Neural progenitor cell (in vitro differentiated cells): Measurements from ENCODE around the gene AARS2. TPM values are rescaled to one million over a fixed set of nuclear protein-coding genes. Genes with fewer than 3 reads are reported as not detected.

Source experiments
- DNase-seq: peaks from one replicate; pipeline ENCODE4 v3.0.0-alpha.2; 2016; ENCODE audit warnings: low spot score
- H2AFZ ChIP-seq: fragments of 200-600 bp; sonication (generic); replicated peaks from 2 replicates; pipeline ENCODE4 v1.6.1; 2016; ENCODE audit warnings: antibody characterized with exemption
- H3F3A ChIP-seq: fragments of 200-600 bp; sonication (generic); 2 replicates; pipeline ENCODE4 v1.6.1; 2016; ENCODE audit warnings: antibody characterized with exemption, low read depth
- H3K27ac ChIP-seq: fragments of 200-600 bp; sonication (generic); 2 replicates; pipeline ENCODE4 v1.5.1; 2016; ENCODE audit warnings: mild to moderate bottlenecking
- H3K27me3 ChIP-seq: fragments of 200-600 bp; sonication (generic); 2 replicates; pipeline ENCODE4 v1.6.1; 2016; ENCODE audit warnings: mild to moderate bottlenecking, moderate library complexity
- H3K36me3 ChIP-seq: fragments of 200-600 bp; sonication (generic); 2 replicates; pipeline ENCODE4 v1.5.1; 2016
- H3K4me1 ChIP-seq: fragments of 200-600 bp; sonication (generic); 2 replicates; pipeline ENCODE4 v1.6.1; 2016; ENCODE audit warnings: mixed run types
- H3K4me2 ChIP-seq: fragments of 200-600 bp; sonication (generic); 2 replicates; pipeline ENCODE4 v1.6.1; 2016
- H3K4me3 ChIP-seq: fragments of 200-600 bp; sonication (generic); 2 replicates; pipeline ENCODE4 v1.5.1; 2016
- H3K79me2 ChIP-seq: fragments of 200-600 bp; sonication (generic); 2 replicates; pipeline ENCODE4 v1.6.1; 2016; ENCODE audit warnings: low read depth
- H3K9ac ChIP-seq: fragments of 200-600 bp; sonication (generic); 2 replicates; pipeline ENCODE4 v1.6.1; 2016
- H3K9me3 ChIP-seq: fragments of 200-600 bp; sonication (generic); 2 replicates; pipeline ENCODE4 v1.5.1; 2016; ENCODE audit warnings: low read depth
- H4K20me1 ChIP-seq: fragments of 200-600 bp; sonication (generic); 2 replicates; pipeline ENCODE4 v1.6.1; 2016; ENCODE audit warnings: low read depth
- H3K27ac Mint-ChIP-seq: 3 replicates; pipeline ENCODE4 v1.8.0; 2021; ENCODE audit warnings: mixed read lengths
- H3K27me3 Mint-ChIP-seq: 2 replicates; pipeline ENCODE4 v1.8.0; 2022; ENCODE audit warnings: low read depth, mild to moderate bottlenecking, inconsistent platforms, moderate library complexity, mixed read lengths; ENCODE audit not compliant: insufficient read depth
- H3K36me3 Mint-ChIP-seq: 3 replicates; pipeline ENCODE4 v1.8.0; 2021; ENCODE audit warnings: mixed read lengths
- H3K4me1 Mint-ChIP-seq: 3 replicates; pipeline ENCODE4 v1.8.0; 2021; ENCODE audit warnings: mixed read lengths
- H3K4me3 Mint-ChIP-seq: 3 replicates; pipeline ENCODE4 v1.8.0; 2021; ENCODE audit warnings: mild to moderate bottlenecking, moderate library complexity, mixed read lengths
- H3K9me3 Mint-ChIP-seq: 3 replicates; pipeline ENCODE4 v1.8.0; 2020; ENCODE audit warnings: mixed read lengths
- CTCF ChIP-seq: fragments of 200-600 bp; sonication (generic); IDR thresholded peaks from 2 replicates; pipeline ENCODE4 v1.5.1; 2017; ENCODE audit warnings: antibody characterized with exemption, mild to moderate bottlenecking
- EZH2 ChIP-seq: fragments of 200-600 bp; sonication (generic); IDR thresholded peaks from 2 replicates; pipeline ENCODE4 v1.6.1; 2017; ENCODE audit warnings: antibody characterized with exemption, mild to moderate bottlenecking, moderate library complexity
- EZH2phosphoT487 ChIP-seq: fragments of 200-600 bp; sonication (generic); IDR thresholded peaks from 2 replicates; pipeline ENCODE4 v1.6.1; 2017; ENCODE audit warnings: antibody characterized with exemption
- total RNA-seq: library from RNA; depleted of rRNA; stranded (reverse); fragments of >200 nt; gene quantifications from 2 replicates; pipeline ENCODE4 v1.2.3, GENCODE V29; 2015; ENCODE audit warnings: low replicate concordance

Gene AARS2
- total RNA-seq, 1 donor from 2014 or later: 16.1 TPM

- Mint-ChIP-seq H3K27ac (no peak overlapping the region), H3K4me3 (no peak overlapping the region), H3K9me3 (no peaks in the 10 kb centered on the region), H3K36me3 (peaks cover 25% of the 10 kb centered on the region), H3K27me3 (no peaks in the 10 kb centered on the region), H3K4me1 (peaks cover 18% of the 10 kb centered on the region)
- Histone ChIP-seq H3K4me2 (no peak overlapping the region), H3K4me1 (peaks cover 3% of the 10 kb centered on the region), H3K27me3 (no peaks in the 10 kb centered on the region), H3K4me3 (no peak overlapping the region), H3K27ac (no peak overlapping the region), H4K20me1 (peaks cover 3% of the 10 kb centered on the region), H2AFZ (no peak overlapping the region), H3K9ac (no peak overlapping the region), H3K36me3 (no peaks in the 10 kb centered on the region), H3F3A (peaks cover 3% of the 10 kb centered on the region), H3K9me3 (no peaks in the 10 kb centered on the region), H3K79me2 (peaks cover 18% of the 10 kb centered on the region)
- TF ChIP-seq EZH2phosphoT487 (no peak), EZH2 (no peak), CTCF (no peak)
- no peak for DNase-seq
Measured at GRCh38 chr6:44309092-44309491, 4.1 kb downstream of the AARS2 start.

- Mint-ChIP-seq H3K4me1 (peaks cover 13% of the 10 kb centered on the region), H3K9me3 (no peaks in the 10 kb centered on the region)
- peaks cover 3% of the 10 kb centered on the region for H4K20me1 ChIP-seq
Measured at GRCh38 chr6:44307217-44307616, 5.9 kb downstream of the AARS2 start.

GRCh38 chr6:44306710-44307109, 6.4 kb downstream of the AARS2 start:
- H3K27ac ChIP-seq: no peak overlapping the region
- Mint-ChIP-seq H3K4me1 (peaks cover 8% of the 10 kb centered on the region), H3K36me3 (peaks cover 31% of the 10 kb centered on the region), H3K4me3 (no peak overlapping the region), H3K27me3 (no peaks in the 10 kb centered on the region), H3K27ac (no peak overlapping the region), H3K9me3 (no peaks in the 10 kb centered on the region)
- H3K36me3 ChIP-seq: no peaks in the 10 kb centered on the region
- H3K9me3 ChIP-seq: no peaks in the 10 kb centered on the region
- peaks cover 3% of the 10 kb centered on the region for H4K20me1 ChIP-seq
- no peak overlapping the region for H2AFZ ChIP-seq
- DNase-seq: no peak
- no peak overlapping the region for H3K4me3 ChIP-seq
- H3K27me3 ChIP-seq: no peaks in the 10 kb centered on the region
- no peak overlapping the region for H3K4me2 ChIP-seq
- TF ChIP-seq EZH2: no peak
- TF ChIP-seq CTCF: no peak
- no peak for TF ChIP-seq EZH2phosphoT487
- H3K4me1 ChIP-seq: no peaks in the 10 kb centered on the region
- H3K79me2 ChIP-seq: peaks cover 4% of the 10 kb centered on the region
- no peak overlapping the region for H3K9ac ChIP-seq
- H3F3A ChIP-seq: no peaks in the 10 kb centered on the region

More at GRCh38 chr6:44307217-44307616, 5.9 kb downstream of the AARS2 start:
- DNase-seq: no peak
- TF ChIP-seq EZH2 (no peak), CTCF (no peak), EZH2phosphoT487 (no peak)
- H3K27ac ChIP-seq: no peak overlapping the region
- H3K9me3 ChIP-seq: no peaks in the 10 kb centered on the region
- no peaks in the 10 kb centered on the region for H3K36me3 ChIP-seq
- peaks cover 9% of the 10 kb centered on the region for H3K79me2 ChIP-seq
- H3K36me3 Mint-ChIP-seq: peaks cover 30% of the 10 kb centered on the region
- H3K27me3 Mint-ChIP-seq: no peaks in the 10 kb centered on the region
- no peak overlapping the region for H2AFZ ChIP-seq
- H3K9ac ChIP-seq: no peak overlapping the region
- no peaks in the 10 kb centered on the region for H3K27me3 ChIP-seq
- H3K27ac Mint-ChIP-seq: no peak overlapping the region
- H3K4me3 Mint-ChIP-seq: no peak overlapping the region
- peaks cover 2% of the 10 kb centered on the region for H3K4me1 ChIP-seq
- H3K4me2 ChIP-seq: no peak overlapping the region
- no peak overlapping the region for H3K4me3 ChIP-seq
- H3F3A ChIP-seq: no peaks in the 10 kb centered on the region
